K562 (cell line): ENCODE results near the gene PAX2. TPM values are rescaled to one million over a fixed set of nuclear protein-coding genes. Genes with fewer than 3 reads are reported as not detected.

Experiments used
- PCBP1 ChIP-seq: fragments of 200-400 bp; formaldehyde crosslinking; IDR thresholded peaks from 2 replicates; pipeline ENCODE4 v1.6.1; 2018; ENCODE audit warnings: mild to moderate bottlenecking, low read depth, low read length; ENCODE audit not compliant: poor library complexity, severe bottlenecking
- SIX5 ChIP-seq, 2 experiments: IDR thresholded peaks; 2 replicates each; pipeline ENCODE4 v1.6.1; 2011; ENCODE audit warnings: low read length in 2 of 2, borderline replicate concordance in 1 of 2, low read depth in 1 of 2, mild to moderate bottlenecking in 1 of 2, moderate library complexity in 1 of 2; ENCODE audit not compliant: insufficient read depth in 1 of 2
- ZNF316 ChIP-seq: fragments of 450-650 bp; IDR thresholded peaks from 2 replicates; pipeline ENCODE4 v1.6.1; 2016
- ZNF76 ChIP-seq: fragments of 250-450 bp; sonication (Bioruptor Pico); IDR thresholded peaks from 2 replicates; pipeline ENCODE4 v1.4.0; 2020; ENCODE audit warnings: mild to moderate bottlenecking, moderate library complexity, borderline replicate concordance
- polyA plus RNA-seq, 8 experiments: library from polyadenylated mRNA; depleted of rRNA in 4 of 8; stranded (reverse) in 5 of 8; unstranded in 3 of 8; fragments of >200 nt; fragmentation: Nextera tagmentation in 2 of 8; fragmentation: Illumina TruSeq in 1 of 8; extraction: Ambion mirVana in 2 of 8; extraction: Trizol in 1 of 8; gene quantifications; 2 replicates each; pipeline versions ENCODE4 v1.2.1 to v1.2.3, GENCODE V29; 2011 to 2014; ENCODE audit warnings: inconsistent platforms in 1 of 8, missing spikeins in 1 of 8
- total RNA-seq, 7 experiments: library from RNA; depleted of rRNA in 6 of 7; stranded (reverse); fragments of >200 nt in 6 of 7; fragmentation: Illumina TruSeq in 2 of 7; extraction: Trizol in 2 of 7; gene quantifications; 2 replicates each; pipeline versions ENCODE4 v1.2.1 to v1.2.3, GENCODE V29; 2011 to 2021; ENCODE audit warnings: low replicate concordance in 1 of 7
- TF ChIP-seq, protein P1 (sequence below): IDR thresholded peaks from 3 replicates; pipeline ENCODE4 v1.6.1; 2011; ENCODE audit warnings: borderline replicate concordance, mild to moderate bottlenecking; ENCODE audit not compliant: insufficient read length, insufficient read depth
- TF ChIP-seq, protein P2 (sequence below): fragments of 250-450 bp; sonication (Bioruptor Pico); IDR thresholded peaks from 2 replicates; pipeline ENCODE4 v1.9.0; 2021; ENCODE audit warnings: mild to moderate bottlenecking, inconsistent platforms
- TF ChIP-seq, protein P3 (sequence below): fragments of 250-450 bp; sonication (Bioruptor Pico); IDR thresholded peaks from 2 replicates; pipeline ENCODE4 v1.4.0; 2020; ENCODE audit warnings: mild to moderate bottlenecking, moderate library complexity, borderline replicate concordance
- TF ChIP-seq, protein P4 (sequence below): IDR thresholded peaks from 2 replicates; pipeline ENCODE4 v1.6.1; 2016; ENCODE audit warnings: missing genetic modification characterization, missing compliant biosample characterization

Gene PAX2
- total and polyA plus RNA-seq, 9 of the 15 experiments (the other 6 are each of a cell fraction or from before 2014, with no cell fraction given) = not detected

DNA sequence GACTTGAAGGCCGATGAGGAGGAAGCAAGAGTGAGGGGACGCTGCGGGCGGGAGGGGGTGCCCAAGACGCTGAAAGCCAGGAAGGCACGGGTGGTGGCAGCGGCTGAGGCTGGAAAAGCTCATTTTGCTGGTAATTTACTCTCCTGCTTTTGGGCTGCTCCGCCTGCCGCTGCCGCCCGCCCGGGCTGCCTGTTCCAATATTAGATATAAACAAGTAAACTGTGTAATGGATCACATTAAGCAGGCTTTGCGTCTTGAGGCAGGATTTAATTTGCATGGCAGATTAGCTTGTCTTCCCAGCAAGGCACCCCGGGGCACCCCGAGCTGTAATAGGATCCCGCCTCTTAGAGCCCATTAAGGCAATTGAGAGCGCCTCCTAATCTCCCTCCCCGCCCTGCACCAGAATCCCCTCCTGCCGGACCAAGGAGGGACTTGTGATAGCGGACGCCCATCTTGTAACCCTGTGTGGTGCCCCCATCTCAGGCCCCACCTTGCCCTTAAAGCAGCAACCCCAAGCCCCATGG lies 121.3 kb downstream of the PAX2 start (continued):
- TF ChIP-seq, protein P1, sequence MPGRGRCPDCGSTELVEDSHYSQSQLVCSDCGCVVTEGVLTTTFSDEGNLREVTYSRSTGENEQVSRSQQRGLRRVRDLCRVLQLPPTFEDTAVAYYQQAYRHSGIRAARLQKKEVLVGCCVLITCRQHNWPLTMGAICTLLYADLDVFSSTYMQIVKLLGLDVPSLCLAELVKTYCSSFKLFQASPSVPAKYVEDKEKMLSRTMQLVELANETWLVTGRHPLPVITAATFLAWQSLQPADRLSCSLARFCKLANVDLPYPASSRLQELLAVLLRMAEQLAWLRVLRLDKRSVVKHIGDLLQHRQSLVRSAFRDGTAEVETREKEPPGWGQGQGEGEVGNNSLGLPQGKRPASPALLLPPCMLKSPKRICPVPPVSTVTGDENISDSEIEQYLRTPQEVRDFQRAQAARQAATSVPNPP = no peak
- TF ChIP-seq PCBP1 = no peak
- TF ChIP-seq ZNF76 (CRISPR knock-in tag) = no peak
- TF ChIP-seq, protein P2, sequence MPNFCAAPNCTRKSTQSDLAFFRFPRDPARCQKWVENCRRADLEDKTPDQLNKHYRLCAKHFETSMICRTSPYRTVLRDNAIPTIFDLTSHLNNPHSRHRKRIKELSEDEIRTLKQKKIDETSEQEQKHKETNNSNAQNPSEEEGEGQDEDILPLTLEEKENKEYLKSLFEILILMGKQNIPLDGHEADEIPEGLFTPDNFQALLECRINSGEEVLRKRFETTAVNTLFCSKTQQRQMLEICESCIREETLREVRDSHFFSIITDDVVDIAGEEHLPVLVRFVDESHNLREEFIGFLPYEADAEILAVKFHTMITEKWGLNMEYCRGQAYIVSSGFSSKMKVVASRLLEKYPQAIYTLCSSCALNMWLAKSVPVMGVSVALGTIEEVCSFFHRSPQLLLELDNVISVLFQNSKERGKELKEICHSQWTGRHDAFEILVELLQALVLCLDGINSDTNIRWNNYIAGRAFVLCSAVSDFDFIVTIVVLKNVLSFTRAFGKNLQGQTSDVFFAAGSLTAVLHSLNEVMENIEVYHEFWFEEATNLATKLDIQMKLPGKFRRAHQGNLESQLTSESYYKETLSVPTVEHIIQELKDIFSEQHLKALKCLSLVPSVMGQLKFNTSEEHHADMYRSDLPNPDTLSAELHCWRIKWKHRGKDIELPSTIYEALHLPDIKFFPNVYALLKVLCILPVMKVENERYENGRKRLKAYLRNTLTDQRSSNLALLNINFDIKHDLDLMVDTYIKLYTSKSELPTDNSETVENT = no peak
- TF ChIP-seq, protein P3, sequence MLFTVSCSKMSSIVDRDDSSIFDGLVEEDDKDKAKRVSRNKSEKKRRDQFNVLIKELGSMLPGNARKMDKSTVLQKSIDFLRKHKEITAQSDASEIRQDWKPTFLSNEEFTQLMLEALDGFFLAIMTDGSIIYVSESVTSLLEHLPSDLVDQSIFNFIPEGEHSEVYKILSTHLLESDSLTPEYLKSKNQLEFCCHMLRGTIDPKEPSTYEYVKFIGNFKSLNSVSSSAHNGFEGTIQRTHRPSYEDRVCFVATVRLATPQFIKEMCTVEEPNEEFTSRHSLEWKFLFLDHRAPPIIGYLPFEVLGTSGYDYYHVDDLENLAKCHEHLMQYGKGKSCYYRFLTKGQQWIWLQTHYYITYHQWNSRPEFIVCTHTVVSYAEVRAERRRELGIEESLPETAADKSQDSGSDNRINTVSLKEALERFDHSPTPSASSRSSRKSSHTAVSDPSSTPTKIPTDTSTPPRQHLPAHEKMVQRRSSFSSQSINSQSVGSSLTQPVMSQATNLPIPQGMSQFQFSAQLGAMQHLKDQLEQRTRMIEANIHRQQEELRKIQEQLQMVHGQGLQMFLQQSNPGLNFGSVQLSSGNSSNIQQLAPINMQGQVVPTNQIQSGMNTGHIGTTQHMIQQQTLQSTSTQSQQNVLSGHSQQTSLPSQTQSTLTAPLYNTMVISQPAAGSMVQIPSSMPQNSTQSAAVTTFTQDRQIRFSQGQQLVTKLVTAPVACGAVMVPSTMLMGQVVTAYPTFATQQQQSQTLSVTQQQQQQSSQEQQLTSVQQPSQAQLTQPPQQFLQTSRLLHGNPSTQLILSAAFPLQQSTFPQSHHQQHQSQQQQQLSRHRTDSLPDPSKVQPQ (CRISPR knock-in tag) = no peak
- TF ChIP-seq, protein P4, sequence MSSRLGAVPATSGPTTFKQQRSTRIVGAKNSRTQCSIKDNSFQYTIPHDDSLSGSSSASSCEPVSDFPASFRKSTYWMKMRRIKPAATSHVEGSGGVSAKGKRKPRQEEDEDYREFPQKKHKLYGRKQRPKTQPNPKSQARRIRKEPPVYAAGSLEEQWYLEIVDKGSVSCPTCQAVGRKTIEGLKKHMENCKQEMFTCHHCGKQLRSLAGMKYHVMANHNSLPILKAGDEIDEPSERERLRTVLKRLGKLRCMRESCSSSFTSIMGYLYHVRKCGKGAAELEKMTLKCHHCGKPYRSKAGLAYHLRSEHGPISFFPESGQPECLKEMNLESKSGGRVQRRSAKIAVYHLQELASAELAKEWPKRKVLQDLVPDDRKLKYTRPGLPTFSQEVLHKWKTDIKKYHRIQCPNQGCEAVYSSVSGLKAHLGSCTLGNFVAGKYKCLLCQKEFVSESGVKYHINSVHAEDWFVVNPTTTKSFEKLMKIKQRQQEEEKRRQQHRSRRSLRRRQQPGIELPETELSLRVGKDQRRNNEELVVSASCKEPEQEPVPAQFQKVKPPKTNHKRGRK (tag) = no peak
- no peak for TF ChIP-seq ZNF316
- no peak for TF ChIP-seq SIX5 (IDR thresholded peaks at IDR 0.05; ENCODE audit: borderline replicate concordance in 1 of 2, insufficient read depth in 1 of 2, low read depth in 1 of 2, low read length in 2 of 2)
